Right cardiac atrium (tissue), 5 donors: ENCODE measurements around the gene RASSF7. TPM values are rescaled to one million over a fixed set of nuclear protein-coding genes. Genes with fewer than 3 reads are reported as not detected.

Source experiments
- ATAC-seq, 2 donors: fragments of 200-7000 bp; cut with Tn5 transposase; one replicate each; pipeline versions ENCODE4 v1.8.0 to v1.9.1; 2020; ENCODE audit warnings: moderate library complexity in 2 of 2, mild to moderate bottlenecking in 1 of 2
- DNase-seq, 3 donors: peaks; one replicate each; pipeline ENCODE4 v3.0.0-alpha.2; 2020
- H3K27ac ChIP-seq: one replicate; pipeline ENCODE4 v1.5.1; 2013; ENCODE audit warnings: mild to moderate bottlenecking, low read length, control low read depth, moderate library complexity
- H3K27me3 ChIP-seq: one replicate; pipeline ENCODE4 v1.6.1; 2013; ENCODE audit not compliant: control insufficient read depth, insufficient read depth
- H3K4me1 ChIP-seq: one replicate; pipeline ENCODE4 v1.6.1; 2013; ENCODE audit warnings: low read length; ENCODE audit not compliant: control insufficient read depth, insufficient read depth
- H3K4me3 ChIP-seq: one replicate; pipeline ENCODE4 v1.5.1; 2013; ENCODE audit warnings: low read length, control low read depth
- H3K9me3 ChIP-seq: one replicate; pipeline ENCODE4 v1.6.1; 2013; ENCODE audit warnings: low read length; ENCODE audit not compliant: control insufficient read depth
- WGBS: extraction: QIAGEN DNeasy Blood & Tissue Kit; methylation state at CpG from one replicate; pipeline ENCODE4 v1.1.7; 2013; 5-methylcytosine and 5-hydroxymethylcytosine counted together
- intact Hi-C, 4 donors: fragments of 100-400 bp; cut with DNase I; formaldehyde crosslinking; loops; one replicate each; pipeline versions ENCODE4 v1.11.0 to v1.14.0; 2022 to 2023
- polyA plus RNA-seq: library from polyadenylated mRNA; stranded (reverse); fragments of 200-250 nt; gene quantifications from one replicate; pipeline ENCODE4 v1.2.3, GENCODE V29; 2013
- total RNA-seq, 4 donors: library from RNA; stranded (reverse); fragmentation: NEBNext Ultra II Directional; extraction: Animal tissue kit (Norgen Biotek cat#: 25700); gene quantifications; one replicate each; pipeline ENCODE4 v1.2.1, GENCODE V29; 2021
- donor health status: healthy with polysubstance abuse.
- donor health status: DM: no; HTN: yes; CAD: no.
- donor health status: DM: no; HTN: no; CAD: no.
- donor health status: DM: no; HTN: yes; CAD: no; lungs with severe emphysema.
- donor health status: DM: yes; HTN: yes; CAD: no.

Gene RASSF7
- total and polyA plus RNA-seq, 5 donors, result 2.5 to 6.3 (median 3.9) TPM

DNA sequence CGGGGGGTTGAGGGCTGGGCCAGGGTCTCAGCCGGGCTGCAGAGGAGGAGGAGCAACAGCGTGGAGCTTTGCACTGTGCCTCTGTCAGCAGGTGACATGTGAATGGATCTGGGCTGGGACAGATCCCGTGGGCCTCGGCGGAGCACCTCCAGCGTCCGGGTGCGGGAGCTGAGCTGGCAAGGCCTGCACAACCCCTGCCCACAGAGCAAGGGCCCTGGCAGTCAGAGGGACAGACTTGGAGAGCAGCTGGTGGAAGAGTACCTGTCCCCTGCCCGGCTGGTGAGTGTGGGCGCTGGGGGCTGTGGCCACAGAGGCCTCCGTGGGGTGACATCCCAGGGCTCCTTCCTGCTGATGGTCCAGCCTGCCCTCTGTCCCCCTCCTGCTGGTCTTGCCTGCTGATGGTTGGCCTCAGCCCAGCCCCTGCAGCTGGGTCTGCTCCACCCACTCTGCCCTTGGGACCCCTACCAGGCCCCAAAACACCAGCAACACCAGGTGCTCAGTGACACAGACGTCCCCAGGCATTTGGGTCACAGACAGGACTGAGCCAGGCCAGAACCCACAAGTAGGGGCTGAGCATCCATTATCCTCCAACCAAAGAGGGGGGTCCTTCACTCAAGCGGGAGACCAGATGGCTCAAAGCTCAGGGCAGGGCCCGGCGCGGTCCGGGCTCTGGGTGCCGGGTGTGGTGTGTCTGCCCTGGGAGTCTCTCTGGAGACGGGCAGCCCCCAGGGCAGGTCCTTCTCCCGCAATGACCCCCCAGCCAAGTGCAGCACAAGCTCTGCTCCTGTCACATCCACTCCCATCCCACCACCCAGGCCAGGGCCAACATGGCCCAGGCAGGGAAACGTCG, 20.0 kb upstream of the RASSF7 start:
- DNase-seq (peak in 2 of 3 donors; percentile 44 to 45), ATAC-seq (no peak)
- no peaks in the 10 kb centered on the region for H3K9me3 ChIP-seq
- H3K4me3 ChIP-seq, result no peak overlapping the region
- no peaks in the 10 kb centered on the region for H3K27me3 ChIP-seq
- 84% methylated on average over 23 of the region's 23 CpGs for WGBS
- no peak overlapping the region for H3K27ac ChIP-seq
- no peaks in the 10 kb centered on the region for H3K4me1 ChIP-seq
- intact Hi-C loops, result no loop called here

DNA sequence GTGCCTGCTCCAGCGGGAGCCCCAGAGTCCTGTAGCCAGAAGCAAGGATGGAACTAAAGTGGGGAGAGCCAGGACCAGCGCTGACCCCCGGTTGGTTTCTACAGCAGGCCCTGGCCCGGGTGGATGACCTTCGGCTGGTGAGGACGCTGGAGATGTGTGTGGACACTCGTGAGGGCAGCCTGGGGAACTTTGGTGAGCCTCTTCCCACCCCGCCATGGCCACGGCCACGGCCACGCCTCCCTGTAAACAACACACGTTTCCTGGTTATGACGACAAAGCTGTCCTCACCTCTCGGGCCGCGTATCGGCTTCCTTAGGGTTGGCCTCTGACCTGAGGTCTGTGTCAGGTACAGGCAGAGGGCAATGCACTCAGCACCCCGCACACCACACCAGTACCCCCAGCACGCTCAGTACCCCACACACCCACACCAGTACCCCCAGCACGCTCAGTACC, 19.3 kb upstream of the RASSF7 start:
- Histone ChIP-seq H3K4me1 (no peaks in the 10 kb centered on the region), H3K27me3 (no peaks in the 10 kb centered on the region), H3K9me3 (no peaks in the 10 kb centered on the region), H3K4me3 (no peak overlapping the region), H3K27ac (no peak overlapping the region)
- intact Hi-C loops, result no loop called here
- ATAC-seq (no peak), DNase-seq (peak in 2 of 3 donors; percentile 33 to 50)
- WGBS, result 92% methylated on average over 20 of the region's 20 CpGs

DNA sequence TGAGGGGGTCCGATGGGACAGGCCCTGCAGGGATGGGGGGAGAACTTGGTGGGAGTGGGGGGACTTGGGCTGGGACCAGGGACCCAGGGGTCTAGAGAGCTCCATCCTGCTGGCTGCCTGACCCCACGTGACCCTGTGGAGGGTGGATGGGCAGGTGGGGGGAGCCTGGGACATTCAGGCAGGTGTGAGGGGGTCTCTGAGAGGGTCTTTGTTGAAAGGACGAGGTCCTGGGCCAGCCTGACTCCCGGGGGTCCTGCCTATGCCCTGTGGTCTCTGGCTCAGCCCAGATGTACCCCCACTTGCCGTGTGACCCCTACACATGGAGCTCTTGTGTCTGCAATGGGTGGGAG, 16.0 kb upstream of the RASSF7 start:
- peak in 1 of 3 donors; percentile 44 for DNase-seq
- intact Hi-C loops, result no loop called here
- Histone ChIP-seq H3K4me1 (no peaks in the 10 kb centered on the region), H3K4me3 (no peak overlapping the region), H3K27me3 (no peaks in the 10 kb centered on the region), H3K27ac (no peak overlapping the region), H3K9me3 (no peaks in the 10 kb centered on the region)
- peak in 1 of 2 donors; percentile 3 for ATAC-seq
- 69% methylated on average over 5 of the region's 5 CpGs for WGBS

DNA sequence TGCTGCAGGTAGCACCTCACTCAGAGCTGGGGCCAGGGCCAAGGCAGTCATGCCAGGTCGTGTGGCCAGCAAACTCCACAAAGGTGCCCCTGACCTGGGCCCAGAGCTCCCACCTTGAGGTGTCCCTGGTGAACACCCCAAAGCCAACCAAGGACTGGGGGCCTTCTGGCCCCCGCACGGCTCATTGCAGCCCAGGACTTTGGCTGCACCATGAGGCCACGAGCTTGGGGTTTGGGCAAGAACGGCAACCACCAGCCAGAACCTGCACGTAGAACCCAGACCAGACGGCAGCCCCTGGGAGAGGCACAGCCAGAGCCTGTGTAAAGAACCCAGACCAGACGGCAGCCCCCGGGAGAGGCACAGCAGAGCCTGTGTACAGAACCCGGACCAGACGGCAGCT, 15.6 kb upstream of the RASSF7 start:
- Histone ChIP-seq H3K4me1 (no peaks in the 10 kb centered on the region), H3K4me3 (no peak overlapping the region), H3K9me3 (no peaks in the 10 kb centered on the region), H3K27ac (no peak overlapping the region), H3K27me3 (no peaks in the 10 kb centered on the region)
- intact Hi-C loops, result no loop called here
- WGBS, result 90% methylated on average over 11 of the region's 11 CpGs
- ATAC-seq, result no peak
- peak in 1 of 3 donors; percentile 8 for DNase-seq

DNA sequence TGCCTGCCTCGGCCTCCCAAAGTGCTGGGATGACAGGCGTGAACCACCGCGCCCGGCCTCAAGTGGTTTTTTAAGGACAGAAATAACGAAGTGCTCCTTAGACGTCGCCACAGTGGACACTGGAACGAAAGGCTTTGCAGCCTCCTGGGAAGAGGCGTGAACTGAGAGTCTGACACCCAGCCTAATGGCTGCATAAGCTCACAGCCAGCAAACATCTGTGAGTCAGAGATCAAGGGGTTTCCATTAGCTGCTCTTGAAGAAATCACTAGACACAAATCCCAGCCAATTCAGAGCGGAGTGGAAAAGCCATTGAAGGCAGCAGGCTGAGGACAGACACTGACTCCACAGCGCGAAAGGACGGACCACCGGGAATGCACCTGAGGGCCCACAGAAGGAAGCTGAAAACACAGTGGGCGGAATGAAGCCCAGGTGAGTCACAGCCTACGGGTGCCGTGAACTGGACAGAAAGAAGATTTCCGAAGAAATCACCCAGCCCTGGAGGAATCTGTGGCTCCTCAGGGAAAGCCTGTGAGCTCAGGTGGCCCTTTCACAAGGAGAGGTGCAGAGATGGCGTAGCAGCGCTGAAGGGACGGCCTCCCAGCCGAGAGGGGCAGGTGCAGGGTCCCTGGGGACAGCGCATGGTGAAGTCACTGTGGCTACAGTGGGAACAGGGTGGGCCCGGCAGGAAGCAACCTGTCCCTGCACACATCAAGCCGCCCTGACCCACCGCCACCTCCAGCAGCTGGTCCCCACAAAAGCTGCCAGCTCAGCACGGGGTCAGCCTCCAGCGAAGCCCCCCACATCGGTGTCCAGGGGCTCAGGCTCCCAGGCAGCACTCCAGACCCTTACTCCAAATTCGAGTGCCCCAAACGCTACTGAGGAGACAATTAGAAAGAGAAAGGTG, 11.8 kb upstream of the RASSF7 start:
- ATAC-seq (no peak), DNase-seq (peak in 2 of 3 donors; percentile 10 to 33)
- intact Hi-C loops, result no loop called here
- Histone ChIP-seq H3K4me1 (no peaks in the 10 kb centered on the region), H3K9me3 (no peaks in the 10 kb centered on the region), H3K27ac (no peak overlapping the region), H3K27me3 (no peaks in the 10 kb centered on the region), H3K4me3 (no peak overlapping the region)
- 75% methylated on average over 32 of the region's 32 CpGs for WGBS

DNA sequence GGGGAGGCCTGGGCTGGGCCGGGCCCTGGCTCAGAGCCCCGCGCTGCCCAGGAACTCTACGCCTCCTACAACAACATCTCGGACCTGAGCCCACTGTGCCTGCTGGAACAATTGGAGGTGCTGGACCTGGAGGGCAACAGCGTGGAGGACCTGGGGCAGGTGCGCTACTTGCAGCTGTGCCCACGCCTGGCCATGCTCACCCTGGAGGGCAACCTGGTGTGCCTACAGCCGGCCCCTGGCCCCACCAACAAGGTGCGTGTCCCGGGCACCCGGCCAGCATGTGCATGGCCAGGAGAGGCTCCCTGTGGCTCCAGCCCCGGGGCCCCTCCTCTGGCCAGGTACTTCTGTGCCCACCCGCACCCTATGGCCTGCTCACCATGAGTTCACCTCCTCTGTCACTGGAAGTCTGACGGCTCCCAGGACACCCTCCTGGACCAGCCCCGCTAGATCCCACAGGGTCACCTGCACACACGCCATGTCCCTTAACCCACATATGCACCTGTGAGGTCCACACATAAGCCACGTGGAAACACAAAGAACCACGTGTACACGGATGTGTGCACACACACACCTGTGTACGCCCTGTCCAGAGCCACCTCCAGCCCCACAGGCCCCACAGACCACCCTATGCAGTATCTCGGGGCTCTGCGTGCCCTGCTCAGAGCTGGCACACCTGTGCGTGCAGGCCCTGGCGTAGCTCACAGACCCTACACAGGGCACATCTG, 10.6 kb upstream of the RASSF7 start:
- intact Hi-C loops, result loop anchor here in 3 of 4 donors (5.0 to 10.0 kb wide), 2 partner anchors 175 to 177 kb away; no protein-coding TSS in a partner anchor
- WGBS, result 94% methylated on average over 25 of the region's 25 CpGs
- H3K27ac ChIP-seq, result no peak overlapping the region
- no peaks in the 10 kb centered on the region for H3K4me1 ChIP-seq
- DNase-seq (peak in 2 of 3 donors; percentile 13 to 57), ATAC-seq (no peak)
- H3K27me3 ChIP-seq, result no peaks in the 10 kb centered on the region
- no peak overlapping the region for H3K4me3 ChIP-seq
- no peaks in the 10 kb centered on the region for H3K9me3 ChIP-seq

DNA sequence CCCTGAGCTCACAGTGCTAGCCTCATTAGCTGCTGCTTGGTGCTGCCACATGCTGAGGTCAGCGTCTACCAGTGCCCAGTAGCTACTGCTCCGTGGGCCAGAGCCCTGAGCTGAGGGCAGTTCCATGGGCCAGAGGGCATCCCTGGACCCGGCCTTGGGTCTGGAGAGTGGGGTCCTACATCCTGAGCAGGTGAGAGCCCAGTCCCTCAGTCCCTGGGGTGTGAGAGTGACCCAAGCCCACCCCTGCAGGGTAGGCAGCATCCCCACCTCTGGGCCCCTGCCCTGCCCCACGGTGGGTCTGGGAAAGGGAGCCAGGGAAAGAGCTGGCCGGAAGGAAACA, 10.1 kb upstream of the RASSF7 start:
- WGBS, result 86% methylated on average over 5 of the region's 5 CpGs
- Histone ChIP-seq H3K4me1 (no peaks in the 10 kb centered on the region), H3K9me3 (no peaks in the 10 kb centered on the region), H3K27ac (no peak overlapping the region), H3K27me3 (no peaks in the 10 kb centered on the region), H3K4me3 (no peak overlapping the region)
- DNase-seq (peak in 1 of 3 donors; percentile 4), ATAC-seq (no peak)
- intact Hi-C loops, result loop anchor here in 3 of 4 donors (5.0 to 10.0 kb wide), 2 partner anchors 174 to 177 kb away; no protein-coding TSS in a partner anchor

DNA sequence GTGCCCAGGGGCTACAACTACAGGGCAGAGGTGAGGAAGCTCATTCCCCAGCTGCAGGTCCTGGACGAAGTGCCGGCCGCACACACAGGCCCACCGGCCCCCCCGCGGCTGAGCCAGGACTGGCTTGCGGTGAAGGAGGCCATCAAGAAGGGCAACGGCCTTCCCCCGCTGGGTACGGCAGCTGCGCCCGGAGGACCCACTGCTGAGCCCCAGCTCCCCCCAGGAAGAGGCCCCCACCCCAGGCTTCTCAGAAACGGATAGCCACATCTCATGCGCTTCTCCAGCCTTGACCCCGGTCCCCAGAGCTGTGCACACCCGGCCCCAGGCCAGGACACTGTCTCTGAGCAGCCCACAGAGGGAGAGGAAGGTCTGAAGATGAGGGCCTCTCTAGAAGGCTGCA, 9.6 kb upstream of the RASSF7 start:
- DNase-seq (peak in 2 of 3 donors; percentile 8 to 60), ATAC-seq (no peak)
- H3K27me3 ChIP-seq, result no peaks in the 10 kb centered on the region
- no peaks in the 10 kb centered on the region for H3K4me1 ChIP-seq
- intact Hi-C loops, result loop anchor here in 3 of 4 donors (5.0 to 10.0 kb wide), 2 partner anchors 174 to 176 kb away; no protein-coding TSS in a partner anchor
- no peak overlapping the region for H3K4me3 ChIP-seq
- WGBS, result 88% methylated on average over 16 of the region's 16 CpGs
- H3K9me3 ChIP-seq, result no peaks in the 10 kb centered on the region
- H3K27ac ChIP-seq, result no peak overlapping the region

DNA sequence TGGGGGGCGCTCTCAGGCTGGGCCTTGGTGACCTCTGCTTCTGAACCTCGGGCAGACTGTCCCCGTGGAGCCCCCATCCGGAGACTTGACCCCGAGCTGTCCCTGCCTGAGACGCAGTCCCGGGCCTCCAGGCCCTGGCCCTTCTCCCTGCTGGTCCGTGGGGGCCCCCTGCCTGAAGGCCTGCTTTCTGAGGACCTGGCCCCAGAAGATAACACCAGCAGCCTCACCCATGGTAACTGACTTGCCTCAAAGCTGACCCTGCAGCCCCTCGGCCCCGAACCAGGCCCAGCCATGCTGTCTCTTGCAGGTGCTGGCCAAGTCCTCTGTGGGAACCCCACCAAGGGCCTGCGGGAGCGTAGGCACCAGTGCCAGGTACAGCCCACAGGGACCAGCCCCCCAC, 9.2 kb upstream of the RASSF7 start:
- Histone ChIP-seq H3K27me3 (no peaks in the 10 kb centered on the region), H3K4me1 (no peaks in the 10 kb centered on the region), H3K4me3 (no peak overlapping the region), H3K27ac (no peak overlapping the region), H3K9me3 (no peaks in the 10 kb centered on the region)
- 78% methylated on average over 12 of the region's 12 CpGs for WGBS
- ATAC-seq (no peak), DNase-seq (peak in 2 of 3 donors; percentile 6 to 44)
- intact Hi-C loops, result loop anchor here in 3 of 4 donors (5.0 to 10.0 kb wide), 2 partner anchors 173 to 176 kb away; no protein-coding TSS in a partner anchor

DNA sequence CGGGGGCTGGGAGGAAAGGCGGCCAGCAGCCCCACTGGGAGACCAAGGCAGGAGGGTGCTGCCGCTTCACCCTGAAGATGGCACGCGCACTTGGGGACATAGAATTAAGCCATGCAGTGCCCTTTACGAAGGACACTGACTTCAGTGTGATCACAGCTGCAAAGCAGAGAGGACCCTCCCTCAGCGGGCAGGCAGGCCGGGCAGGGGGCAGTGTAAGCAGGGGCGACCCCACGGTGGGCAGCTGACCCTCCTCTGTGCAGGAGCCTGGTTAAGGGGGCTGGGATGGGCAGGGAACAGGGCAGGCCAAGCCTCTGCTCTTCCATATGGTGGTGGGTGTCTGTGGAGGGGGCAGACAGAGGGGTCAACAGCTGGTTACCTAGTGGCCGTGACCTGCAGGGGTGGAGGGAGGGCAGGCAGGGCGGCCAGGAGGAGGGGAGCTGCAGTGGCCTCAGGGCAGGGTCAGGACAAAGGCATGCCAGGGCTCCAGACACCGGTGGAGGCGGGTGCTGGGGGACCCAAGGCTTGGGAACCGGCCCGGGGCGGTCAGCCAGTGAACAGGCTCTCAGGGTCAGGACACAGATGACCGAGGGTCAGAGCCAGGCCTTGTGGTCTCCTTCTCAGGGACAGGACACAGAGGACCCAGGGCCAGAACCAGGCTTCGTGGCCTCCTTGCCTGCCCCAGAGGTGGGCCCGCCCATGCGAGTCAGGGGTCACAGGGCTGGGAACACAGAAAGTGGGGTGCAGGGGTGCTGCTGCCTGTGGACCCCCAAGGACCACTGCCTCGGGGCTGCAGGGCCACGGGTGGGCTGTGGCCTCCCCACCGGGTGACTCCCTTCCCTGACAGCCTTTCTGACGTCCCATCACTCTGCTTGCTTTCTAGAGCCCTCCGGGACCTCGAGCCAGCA, 7.4 kb upstream of the RASSF7 start:
- no peaks in the 10 kb centered on the region for H3K27me3 ChIP-seq

More for the DNA sequence above, 7.4 kb upstream of the RASSF7 start:
- Histone ChIP-seq H3K9me3 (no peaks in the 10 kb centered on the region), H3K4me1 (no peaks in the 10 kb centered on the region), H3K4me3 (no peak overlapping the region), H3K27ac (no peak overlapping the region)
- no peak for DNase-seq
- 82% methylated on average over 27 of the region's 27 CpGs for WGBS
- intact Hi-C loops, result loop anchor here in 3 of 4 donors (5.0 to 10.0 kb wide), 2 partner anchors 171 to 174 kb away; no protein-coding TSS in a partner anchor
- no peak for ATAC-seq
